Stimulated activated CD4-positive, alpha-beta T cell treated with anti-CD3 and anti-CD28 coated beads, Interleukin-15, amount 100 ng/mL, for 24 hours (primary cell): Measurements from ENCODE around the gene NR6A1.
"Not testable (repeated sequence)": the region's sequence is repeated elsewhere in the genome, so short reads cannot be mapped to it uniquely, and the experiment has no call there.

Experiments
- DNase-seq: peaks from one replicate; pipeline ENCODE4 v3.0.0-alpha.2; 2020

The NR6A1 gene

GRCh38 chr9:124652203-124652602 lies 118.9 kb downstream of the NR6A1 start:
- DNase-seq = no peak

- no peak for DNase-seq
These were observed 125.8 kb downstream of the NR6A1 start for GRCh38 chr9:124645274-124645673.

GRCh38 chr9:124639637-124640036 lies 131.5 kb downstream of the NR6A1 start:
- DNase-seq = no peak

- peak; percentile 10 for DNase-seq
These were observed 135.8 kb downstream of the NR6A1 start for GRCh38 chr9:124635285-124635684.

GRCh38 chr9:124632077-124632621 lies 139.0 kb downstream of the NR6A1 start:
- no peak for DNase-seq

- no peak for DNase-seq
These were observed 139.8 kb downstream of the NR6A1 start for GRCh38 chr9:124631326-124631725.

GRCh38 chr9:124629600-124629999 lies 141.5 kb downstream of the NR6A1 start:
- DNase-seq = no peak

GRCh38 chr9:124628741-124629140 lies 142.4 kb downstream of the NR6A1 start:
- DNase-seq = no peak

GRCh38 chr9:124626276-124626675 lies 144.8 kb downstream of the NR6A1 start:
- DNase-seq = no peak

- no peak for DNase-seq
These were observed 146.0 kb downstream of the NR6A1 start for GRCh38 chr9:124625087-124625486.

GRCh38 chr9:124624735-124624992 lies 146.4 kb downstream of the NR6A1 start:
- no peak for DNase-seq

- no peak for DNase-seq
These were observed 147.0 kb downstream of the NR6A1 start for GRCh38 chr9:124623966-124624734.

- DNase-seq = no peak
These were observed 148.2 kb downstream of the NR6A1 start for GRCh38 chr9:124622882-124623281.

GRCh38 chr9:124621371-124622328 lies 149.5 kb downstream of the NR6A1 start:
- DNase-seq = no peak

- DNase-seq = no peak
These were observed 152.6 kb downstream of the NR6A1 start for GRCh38 chr9:124618476-124618875.

- peak; percentile 82 for DNase-seq
These were observed 153.5 kb downstream of the NR6A1 start for GRCh38 chr9:124617477-124618141.

- DNase-seq = no peak
These were observed 154.2 kb downstream of the NR6A1 start for GRCh38 chr9:124616961-124617360.

GRCh38 chr9:124615840-124616239 lies 155.3 kb downstream of the NR6A1 start:
- DNase-seq = not testable (repeated sequence)

- DNase-seq = no peak
These were observed 155.9 kb downstream of the NR6A1 start for GRCh38 chr9:124615100-124615742.

- no peak for DNase-seq
These were observed 157.3 kb downstream of the NR6A1 start for GRCh38 chr9:124613849-124614248.

- DNase-seq = no peak
These were observed 160.0 kb downstream of the NR6A1 start for GRCh38 chr9:124611106-124611505.

GRCh38 chr9:124606027-124606426 lies 165.1 kb downstream of the NR6A1 start:
- no peak for DNase-seq

GRCh38 chr9:124605258-124605657 lies 165.9 kb downstream of the NR6A1 start:
- DNase-seq = no peak
